Measurements from ENCODE around the gene ZNF112. TPM values are rescaled to one million over a fixed set of nuclear protein-coding genes. Genes with fewer than 3 reads are reported as not detected.

ZNF112 gene
- total RNA-seq, 4 donors from 2014 or later, result 2.6 to 9.1 (median 6.3) TPM

DNA sequence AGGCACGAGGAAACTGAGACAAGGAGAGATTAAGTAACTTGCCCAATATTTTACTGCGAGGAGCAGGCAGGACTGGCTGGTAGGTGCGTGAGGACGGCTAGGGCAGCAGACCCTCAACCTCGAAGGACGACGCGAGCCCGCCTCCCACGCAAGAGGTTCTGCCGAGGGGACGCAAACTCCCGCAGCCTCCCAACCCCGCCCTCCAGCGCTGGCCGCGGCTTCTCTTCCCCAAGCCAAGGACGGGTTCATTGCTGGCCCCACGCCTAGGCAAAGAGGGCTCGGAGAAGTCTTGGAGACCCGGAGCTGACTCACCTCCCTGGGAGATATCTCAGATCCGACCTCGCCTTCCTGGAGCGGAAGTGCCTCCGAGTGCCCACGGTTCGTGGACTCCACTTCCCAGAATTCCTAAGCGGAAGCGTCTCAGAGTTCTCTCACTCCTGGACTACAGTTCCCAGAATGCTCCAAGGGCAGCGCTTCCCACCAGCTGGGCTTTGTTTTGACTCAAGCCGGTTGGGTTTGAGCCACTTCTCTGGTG, 51.8 kb downstream of the ZNF112 start, which contains the start of gene ZNF235:
Gene ZNF235, minus strand, starts transcription at position 367 of the 535 bp plus-strand sequence. CDS start 1,621 bp downstream, outside the sequence.
- DNase-seq, result peak; percentile 83 to 95 (median 85)
- peak within 1 kb of the TSS; percentile 53 to 94 (median 72) for H3K4me3 ChIP-seq
- TF ChIP-seq, protein P1, sequence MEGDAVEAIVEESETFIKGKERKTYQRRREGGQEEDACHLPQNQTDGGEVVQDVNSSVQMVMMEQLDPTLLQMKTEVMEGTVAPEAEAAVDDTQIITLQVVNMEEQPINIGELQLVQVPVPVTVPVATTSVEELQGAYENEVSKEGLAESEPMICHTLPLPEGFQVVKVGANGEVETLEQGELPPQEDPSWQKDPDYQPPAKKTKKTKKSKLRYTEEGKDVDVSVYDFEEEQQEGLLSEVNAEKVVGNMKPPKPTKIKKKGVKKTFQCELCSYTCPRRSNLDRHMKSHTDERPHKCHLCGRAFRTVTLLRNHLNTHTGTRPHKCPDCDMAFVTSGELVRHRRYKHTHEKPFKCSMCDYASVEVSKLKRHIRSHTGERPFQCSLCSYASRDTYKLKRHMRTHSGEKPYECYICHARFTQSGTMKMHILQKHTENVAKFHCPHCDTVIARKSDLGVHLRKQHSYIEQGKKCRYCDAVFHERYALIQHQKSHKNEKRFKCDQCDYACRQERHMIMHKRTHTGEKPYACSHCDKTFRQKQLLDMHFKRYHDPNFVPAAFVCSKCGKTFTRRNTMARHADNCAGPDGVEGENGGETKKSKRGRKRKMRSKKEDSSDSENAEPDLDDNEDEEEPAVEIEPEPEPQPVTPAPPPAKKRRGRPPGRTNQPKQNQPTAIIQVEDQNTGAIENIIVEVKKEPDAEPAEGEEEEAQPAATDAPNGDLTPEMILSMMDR (IDR thresholded peaks at IDR 0.05), result no peak
- TF ChIP-seq POLR2A (IDR thresholded peaks at IDR 0.05), result peak; percentile 23 to 31
- H3K4me1 ChIP-seq, result peaks cover 0 to 10% (median 0%) of the 10 kb centered on the region in 4 donors
- H3K36me3 ChIP-seq, result peaks cover 0 to 27% (median 0%) of the 10 kb centered on the region in 3 donors
- H3K27me3 ChIP-seq, result no peaks in the 10 kb centered on the region
- H3K9me3 ChIP-seq, result peaks cover 0 to 5% (median 0%) of the 10 kb centered on the region in 4 donors
- peak within 1 kb of the TSS; percentile 59 to 79 (median 77) for H3K27ac ChIP-seq

DNA sequence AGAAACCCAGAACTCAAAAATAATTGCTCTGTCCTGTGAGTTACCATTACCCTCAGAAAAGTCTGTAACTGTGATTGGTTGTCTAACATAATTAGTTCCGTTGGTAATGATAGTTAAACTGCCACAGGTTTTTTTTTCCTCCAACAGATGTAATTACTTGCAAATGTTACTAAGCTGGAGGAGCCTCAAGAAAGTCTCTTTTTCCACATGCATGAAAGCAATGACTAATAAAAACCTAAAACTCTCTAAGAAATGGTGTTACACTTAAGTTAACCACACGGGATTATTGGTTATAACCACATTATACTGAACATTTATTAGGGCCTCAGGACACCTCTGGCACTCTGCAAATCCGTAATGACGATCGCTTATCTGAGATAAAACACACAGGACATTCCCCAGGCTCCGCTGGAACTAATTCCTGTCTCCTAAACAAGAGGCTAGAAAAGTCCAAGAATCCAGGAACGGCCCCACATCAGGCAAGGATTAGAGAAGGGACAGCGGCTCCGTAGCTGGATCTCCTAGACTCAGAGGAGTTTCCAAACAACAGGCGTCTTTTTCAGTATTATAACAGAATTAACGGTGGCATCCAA, 52.4 kb downstream of the ZNF112 start:
- Histone ChIP-seq H3K27me3 (no peaks in the 10 kb centered on the region), H3K36me3 (peaks cover 0 to 33% (median 0%) of the 10 kb centered on the region in 3 donors), H3K4me3 (peak overlapping the region; percentile 53 to 94 (median 72)), H3K27ac (peak overlapping the region in 3 of 4 donors; percentile 59 to 79 (median 75)), H3K4me1 (peaks cover 0 to 10% (median 0%) of the 10 kb centered on the region in 4 donors), H3K9me3 (peaks cover 0 to 5% (median 0%) of the 10 kb centered on the region in 4 donors)
- TF ChIP-seq, protein P1 (IDR thresholded peaks at IDR 0.05), result no peak
- TF ChIP-seq POLR2A (IDR thresholded peaks at IDR 0.05), result no peak
- no peak for DNase-seq

DNA sequence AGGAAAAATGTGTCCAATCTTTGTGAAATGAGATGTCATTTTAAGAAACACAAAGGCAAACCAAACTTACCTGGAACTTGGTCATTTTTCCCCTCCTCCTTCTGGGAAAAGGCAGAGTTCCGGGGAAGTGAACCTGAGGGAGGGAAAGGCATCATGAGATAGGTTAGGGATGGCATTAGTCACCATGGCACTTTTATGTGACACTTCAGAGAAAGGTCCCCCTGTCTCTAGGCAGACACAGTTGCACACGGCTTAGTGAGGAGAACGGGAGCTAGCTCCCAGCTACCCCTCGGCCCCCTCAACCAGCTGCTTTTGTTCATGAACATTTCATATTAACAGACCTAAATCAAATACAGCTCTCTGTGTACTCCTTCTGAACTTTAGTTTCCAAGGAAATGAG, 53.2 kb downstream of the ZNF112 start:
- Histone ChIP-seq H3K9me3 (peaks cover 0 to 5% (median 0%) of the 10 kb centered on the region in 4 donors), H3K27ac (no peak overlapping the region), H3K4me3 (no peak overlapping the region), H3K27me3 (no peaks in the 10 kb centered on the region), H3K36me3 (peaks cover 0 to 41% (median 0%) of the 10 kb centered on the region in 3 donors), H3K4me1 (peaks cover 0 to 10% (median 0%) of the 10 kb centered on the region in 4 donors)
- TF ChIP-seq POLR2A (IDR thresholded peaks at IDR 0.05), result no peak
- TF ChIP-seq, protein P1 (IDR thresholded peaks at IDR 0.05), result no peak
- DNase-seq, result no peak

- no peaks in the 10 kb centered on the region for H3K27me3 ChIP-seq
- peaks cover 0 to 50% (median 4%) of the 10 kb centered on the region in 4 donors for H3K9me3 ChIP-seq
- no peak for TF ChIP-seq POLR2A (IDR thresholded peaks at IDR 0.05)
- TF ChIP-seq, protein P1 (IDR thresholded peaks at IDR 0.05), result no peak
- DNase-seq, result no peak
- H3K36me3 ChIP-seq, result peaks cover 0 to 30% (median 3%) of the 10 kb centered on the region in 3 donors
- H3K4me3 ChIP-seq, result no peak overlapping the region
- no peak overlapping the region for H3K27ac ChIP-seq
- H3K4me1 ChIP-seq, result no peaks in the 10 kb centered on the region
Observed at GRCh38 chr19:44284968-44285367, 71.5 kb downstream of the ZNF112 start.

- H3K27ac ChIP-seq, result no peak overlapping the region
Observed at GRCh38 chr19:44282846-44283245, 73.6 kb downstream of the ZNF112 start.

More at GRCh38 chr19:44282846-44283245, 73.6 kb downstream of the ZNF112 start:
- H3K4me3 ChIP-seq, result no peak overlapping the region
- TF ChIP-seq POLR2A (IDR thresholded peaks at IDR 0.05), result no peak
- TF ChIP-seq, protein P1 (IDR thresholded peaks at IDR 0.05), result no peak
- H3K9me3 ChIP-seq, result peaks cover 0 to 44% (median 0%) of the 10 kb centered on the region in 4 donors
- H3K36me3 ChIP-seq, result peaks cover 0 to 9% (median 0%) of the 10 kb centered on the region in 3 donors
- H3K27me3 ChIP-seq, result no peaks in the 10 kb centered on the region
- no peaks in the 10 kb centered on the region for H3K4me1 ChIP-seq
- DNase-seq, result no peak
